AG10803 (cell line): ENCODE results near the gene IPO11.

Source experiments
- DNase-seq: peaks from one replicate; pipeline ENCODE4 v3.0.0; 2010; ENCODE audit warnings: low read depth
- H3K4me3 ChIP-seq: 2 replicates; pipeline ENCODE4 v1.5.1; 2011; ENCODE audit warnings: mild to moderate bottlenecking, low read length, control low read depth
- TF ChIP-seq, protein P1 (sequence below): conservative IDR thresholded peaks from 2 replicates; pipeline ENCODE4 v1.5.1; 2011; ENCODE audit warnings: mild to moderate bottlenecking, low read length, control low read depth, inconsistent platforms

IPO11 gene

GRCh38 chr5:62376064-62376463 is 36.5 kb upstream of the IPO11 start:
- no peak for DNase-seq
- TF ChIP-seq, protein P1, sequence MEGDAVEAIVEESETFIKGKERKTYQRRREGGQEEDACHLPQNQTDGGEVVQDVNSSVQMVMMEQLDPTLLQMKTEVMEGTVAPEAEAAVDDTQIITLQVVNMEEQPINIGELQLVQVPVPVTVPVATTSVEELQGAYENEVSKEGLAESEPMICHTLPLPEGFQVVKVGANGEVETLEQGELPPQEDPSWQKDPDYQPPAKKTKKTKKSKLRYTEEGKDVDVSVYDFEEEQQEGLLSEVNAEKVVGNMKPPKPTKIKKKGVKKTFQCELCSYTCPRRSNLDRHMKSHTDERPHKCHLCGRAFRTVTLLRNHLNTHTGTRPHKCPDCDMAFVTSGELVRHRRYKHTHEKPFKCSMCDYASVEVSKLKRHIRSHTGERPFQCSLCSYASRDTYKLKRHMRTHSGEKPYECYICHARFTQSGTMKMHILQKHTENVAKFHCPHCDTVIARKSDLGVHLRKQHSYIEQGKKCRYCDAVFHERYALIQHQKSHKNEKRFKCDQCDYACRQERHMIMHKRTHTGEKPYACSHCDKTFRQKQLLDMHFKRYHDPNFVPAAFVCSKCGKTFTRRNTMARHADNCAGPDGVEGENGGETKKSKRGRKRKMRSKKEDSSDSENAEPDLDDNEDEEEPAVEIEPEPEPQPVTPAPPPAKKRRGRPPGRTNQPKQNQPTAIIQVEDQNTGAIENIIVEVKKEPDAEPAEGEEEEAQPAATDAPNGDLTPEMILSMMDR: no peak

DNA sequence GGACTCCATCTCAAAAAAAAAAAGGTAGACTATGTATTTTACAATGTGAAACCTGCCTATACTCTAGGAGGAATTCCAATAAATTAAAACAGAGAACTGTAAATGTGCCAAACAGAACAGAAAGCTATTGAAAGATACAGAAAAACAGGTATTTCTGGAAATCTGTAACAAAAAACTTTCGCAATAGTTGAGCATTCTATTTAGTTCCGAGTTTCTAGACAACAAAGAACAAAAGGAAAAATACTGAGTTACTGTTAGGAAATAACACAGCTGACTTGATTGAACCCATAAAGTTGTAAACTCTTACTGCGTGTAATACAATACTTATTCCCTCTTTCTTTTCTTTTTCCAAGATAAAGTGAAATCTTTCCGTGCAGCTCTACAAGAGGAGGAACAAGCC is 27.4 kb upstream of the IPO11 start:
- TF ChIP-seq, protein P1: no peak
- DNase-seq: no peak
- no peak overlapping the region for H3K4me3 ChIP-seq

More at GRCh38 chr5:62376064-62376463, 36.5 kb upstream of the IPO11 start:
- H3K4me3 ChIP-seq: no peak overlapping the region

DNA sequence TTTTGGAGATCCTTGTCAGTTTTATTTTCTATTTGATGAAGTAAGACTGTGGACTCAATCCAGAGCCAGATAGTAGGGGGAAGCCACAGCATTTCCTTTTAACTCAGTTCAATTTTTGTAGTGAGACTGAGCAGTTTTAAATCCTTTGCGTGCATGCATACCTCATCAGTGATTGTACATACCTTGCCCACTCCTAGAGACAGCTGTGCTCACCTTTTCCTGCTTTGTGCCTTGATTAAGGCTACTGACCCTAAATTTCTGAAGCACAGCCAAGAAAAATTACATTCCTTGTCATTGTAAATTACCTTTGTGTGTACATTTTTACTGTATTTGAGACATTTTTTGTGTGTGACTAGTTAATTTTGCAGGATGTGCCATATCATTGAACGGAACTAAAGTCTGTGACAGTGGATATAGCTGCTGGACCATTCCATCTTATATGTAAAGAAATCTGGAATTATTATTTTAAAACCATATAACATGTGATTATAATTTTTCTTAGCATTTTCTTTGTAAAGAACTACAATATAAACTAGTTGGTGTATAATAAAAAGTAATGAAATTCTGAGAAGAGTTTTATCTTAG is 26.7 kb upstream of the IPO11 start:
- DNase-seq: no peak

DNA sequence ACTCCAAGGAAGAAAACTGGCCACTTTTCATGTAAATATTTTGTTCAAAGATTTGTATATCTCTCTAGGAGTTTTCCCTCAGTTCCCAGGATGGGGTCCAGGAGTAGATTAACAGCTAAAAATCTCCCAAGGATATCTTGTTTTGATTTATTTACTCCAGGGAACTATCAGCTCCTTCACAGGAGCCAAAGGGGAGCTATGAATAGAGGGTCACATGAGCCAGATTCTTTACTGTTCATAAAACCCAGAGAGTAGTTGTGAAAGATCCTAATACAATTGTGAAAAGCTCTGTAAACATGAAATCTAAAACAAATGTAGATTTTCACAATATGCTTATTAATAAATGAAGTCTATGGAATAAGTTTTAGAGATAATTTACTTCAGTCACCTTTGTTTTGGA is 25.7 kb upstream of the IPO11 start:
- peak; percentile 11 for DNase-seq
- no peak overlapping the region for H3K4me3 ChIP-seq
- TF ChIP-seq, protein P1: no peak

More for the DNA sequence above, 26.7 kb upstream of the IPO11 start:
- no peak overlapping the region for H3K4me3 ChIP-seq
- TF ChIP-seq, protein P1: no peak

DNA sequence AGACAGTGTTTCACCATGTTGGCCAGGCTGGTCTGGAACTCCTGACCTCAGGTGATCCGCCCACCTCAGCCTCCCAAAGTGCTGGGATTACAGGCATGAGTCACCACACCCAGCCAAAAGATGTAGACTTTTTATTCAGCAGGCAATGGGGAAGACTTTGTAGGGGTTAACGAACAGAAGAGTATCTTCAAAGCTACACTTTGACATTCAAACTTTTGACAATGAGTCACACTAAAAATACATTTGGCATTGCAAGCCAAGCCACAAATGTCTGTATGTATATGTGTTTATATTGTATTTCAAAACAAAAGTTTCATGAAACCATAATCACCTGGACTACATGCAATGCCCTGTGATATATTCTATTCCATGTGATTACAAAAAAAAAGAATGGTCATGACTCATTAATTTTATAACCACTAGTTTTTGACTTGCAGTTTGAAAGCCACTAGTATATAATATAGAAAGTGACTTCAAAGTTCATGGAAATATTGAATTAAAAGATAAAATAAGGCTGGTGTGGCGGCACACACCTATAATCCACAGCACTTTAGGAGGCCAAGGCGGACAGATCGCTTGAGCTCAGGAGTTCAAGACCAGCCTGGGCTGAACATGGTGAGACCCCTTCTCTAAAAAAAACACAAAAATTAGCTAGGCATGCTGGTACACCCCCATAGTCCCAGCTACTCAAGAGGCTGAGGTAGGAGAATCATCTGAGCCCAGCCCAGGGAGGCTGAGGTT is 17.2 kb upstream of the IPO11 start:
- H3K4me3 ChIP-seq: no peak overlapping the region
- TF ChIP-seq, protein P1: no peak
- no peak for DNase-seq

DNA sequence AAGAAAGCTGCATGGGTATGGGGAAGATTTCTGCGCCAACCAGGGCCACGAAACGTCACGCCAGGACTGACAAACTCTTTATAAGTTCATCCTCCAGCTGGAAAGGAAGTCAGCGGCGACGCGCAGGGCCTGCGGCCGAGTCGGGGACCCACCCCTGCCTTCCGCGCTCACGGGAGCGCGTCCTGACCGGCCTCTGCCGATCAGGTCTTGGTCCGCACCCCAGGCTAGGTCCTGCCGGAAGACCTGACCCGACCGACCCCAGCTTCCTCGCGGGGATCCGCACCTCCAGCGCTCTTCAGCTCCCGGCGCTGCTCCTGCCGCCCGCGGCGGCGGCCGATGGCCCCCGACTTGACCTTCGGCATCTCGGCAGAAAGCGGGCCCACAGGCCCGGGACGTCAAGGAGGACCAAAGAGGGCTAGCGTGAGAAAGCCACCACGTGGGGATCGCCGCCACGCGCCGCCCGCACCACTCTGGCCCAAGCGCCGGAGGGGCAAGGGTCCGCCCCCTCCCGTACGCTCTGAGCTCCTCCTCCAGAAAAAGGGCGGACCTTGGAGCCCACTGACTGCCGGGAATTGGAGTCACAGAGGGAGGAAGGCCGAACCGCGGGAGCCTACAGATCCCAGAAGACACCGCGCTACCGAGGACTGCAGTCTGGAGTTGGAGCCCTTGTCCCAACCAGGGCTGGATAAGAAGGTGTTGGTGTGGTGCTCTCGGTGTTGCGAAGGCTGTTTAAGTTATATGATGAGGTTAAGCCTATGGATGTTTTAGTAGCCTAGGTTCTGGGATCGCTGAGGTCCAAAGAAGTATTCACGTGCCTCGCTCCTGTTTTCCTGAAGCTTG is 8.9 kb upstream of the IPO11 start, which contains the start of gene DIMT1:
TSS of gene DIMT1 (minus strand) at position 495 of the 840 bp plus-strand sequence. CDS start at position 362, 133 bp downstream.
- peak within 1 kb of the TSS; percentile 86 for H3K4me3 ChIP-seq
- DNase-seq: peak; percentile 97
- TF ChIP-seq, protein P1: no peak
